ENCODE results near the gene ALDH1B1. TPM values are rescaled to one million over a fixed set of nuclear protein-coding genes. Genes with fewer than 3 reads are reported as not detected.

The ALDH1B1 gene
- polyA plus RNA-seq, 1 of the 3 experiments (the other 2 are of a cell fraction), result 16.5 TPM

- TF ChIP-seq, protein P1, sequence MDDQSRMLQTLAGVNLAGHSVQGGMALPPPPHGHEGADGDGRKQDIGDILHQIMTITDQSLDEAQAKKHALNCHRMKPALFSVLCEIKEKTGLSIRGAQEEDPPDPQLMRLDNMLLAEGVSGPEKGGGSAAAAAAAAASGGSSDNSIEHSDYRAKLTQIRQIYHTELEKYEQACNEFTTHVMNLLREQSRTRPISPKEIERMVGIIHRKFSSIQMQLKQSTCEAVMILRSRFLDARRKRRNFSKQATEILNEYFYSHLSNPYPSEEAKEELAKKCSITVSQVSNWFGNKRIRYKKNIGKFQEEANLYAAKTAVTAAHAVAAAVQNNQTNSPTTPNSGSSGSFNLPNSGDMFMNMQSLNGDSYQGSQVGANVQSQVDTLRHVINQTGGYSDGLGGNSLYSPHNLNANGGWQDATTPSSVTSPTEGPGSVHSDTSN (IDR thresholded peaks at IDR 0.05), result no peak
- TF ChIP-seq USF2 (IDR thresholded peaks at IDR 0.05; ENCODE audit: borderline replicate concordance, low read depth, low read length), result no peak
These were observed at the start of gene ALDH1B1 (continued) for GRCh38 chr9:38392235-38393127.

DNA sequence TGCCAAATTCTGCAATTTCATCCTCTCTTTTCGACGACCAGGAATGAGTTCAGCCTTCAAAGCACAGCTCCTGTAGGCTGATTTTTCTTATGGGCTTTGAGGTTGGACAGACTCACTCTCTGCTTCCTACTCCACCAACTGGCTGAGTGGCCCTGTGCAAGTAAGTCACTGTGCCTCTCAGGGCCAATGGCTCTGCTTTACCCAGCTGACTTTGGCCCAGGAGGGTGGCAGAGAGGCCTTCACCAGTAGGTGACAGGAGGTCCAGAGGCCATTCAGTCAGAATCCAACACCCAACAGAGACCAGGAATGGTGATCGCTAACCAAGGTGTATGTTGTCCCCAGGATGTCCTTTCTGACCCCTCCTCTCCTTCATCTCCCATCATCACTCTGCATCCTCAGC lies 49.5 kb upstream of the ALDH1B1 start:
- Histone ChIP-seq H3K4me2 (no peak overlapping the region), H3F3A (replicated peaks; ENCODE audit: insufficient read depth) (no peaks in the 10 kb centered on the region), H3K4me3 (ENCODE audit: low read depth in 2 of 2, low read length in 1 of 2) (no peak overlapping the region), H3K9me3 (no peaks in the 10 kb centered on the region), H3K9ac (no peak overlapping the region), H3K4me1 (ENCODE audit: control insufficient read depth in 1 of 2, insufficient read depth in 2 of 2, low read depth in 1 of 2, low read length in 1 of 2) (peaks cover 0 to 36% of the 10 kb centered on the region in 2 experiments; a peak in 1 of 4 replicates), H3K9me2 (no peaks in the 10 kb centered on the region), H2AFZ (ENCODE audit: low read depth) (no peak overlapping the region), H3K27ac (ENCODE audit: low read depth in 2 of 2, low read length in 1 of 2) (no peak overlapping the region), H3K36me3 (replicated peaks in 1 of 2; ENCODE audit: control insufficient read depth in 1 of 2, insufficient read depth in 2 of 2, low read length in 1 of 2) (no peaks in the 10 kb centered on the region), H3K79me2 (ENCODE audit: insufficient read depth) (no peaks in the 10 kb centered on the region), H4K20me1 (ENCODE audit: insufficient read depth) (no peaks in the 10 kb centered on the region), H3K27me3 (ENCODE audit: insufficient read depth) (no peaks in the 10 kb centered on the region; the same call in 1 of the 2 replicates)
- CTCF ChIA-PET, result interaction anchor here (0.7 to 1.5 kb wide), 7 partner anchors 11 to 1385 kb away, joined by 3 to 7 read pairs (median 4); no protein-coding TSS in a partner anchor
- TF ChIP-seq EP300 (IDR thresholded peaks at IDR 0.05; ENCODE audit: borderline replicate concordance in 1 of 2, low read depth in 1 of 2, low read length in 1 of 2) (no peak), TAF1 (IDR thresholded peaks at IDR 0.05; ENCODE audit: borderline replicate concordance, low read depth, low read length) (no peak), GATA2 (CRISPR knock-in tag; IDR thresholded peaks at IDR 0.05) (no peak)
- WGBS (ENCODE audit: low lambda C conversion rate), result 76% methylated on average over 2 of the region's 3 CpGs
- DNase-seq, result no peak
- POLR2A ChIA-PET, result no interaction called here

- Histone ChIP-seq H3K36me3 (replicated peaks in 1 of 2; ENCODE audit: control insufficient read depth in 1 of 2, insufficient read depth in 2 of 2, low read length in 1 of 2) (no peaks in the 10 kb centered on the region), H3K4me3 (ENCODE audit: low read depth in 2 of 2, low read length in 1 of 2) (no peak overlapping the region), H3K9me3 (no peaks in the 10 kb centered on the region), H3K9me2 (no peaks in the 10 kb centered on the region), H3K79me2 (ENCODE audit: insufficient read depth) (no peaks in the 10 kb centered on the region), H3F3A (replicated peaks; ENCODE audit: insufficient read depth) (no peaks in the 10 kb centered on the region), H3K4me2 (no peak overlapping the region), H4K20me1 (ENCODE audit: insufficient read depth) (no peaks in the 10 kb centered on the region), H3K9ac (no peak overlapping the region), H3K27ac (ENCODE audit: low read depth in 2 of 2, low read length in 1 of 2) (no peak overlapping the region), H2AFZ (ENCODE audit: low read depth) (no peak overlapping the region), H3K4me1 (ENCODE audit: control insufficient read depth in 1 of 2, insufficient read depth in 2 of 2, low read depth in 1 of 2, low read length in 1 of 2) (peaks cover 0 to 31% of the 10 kb centered on the region in 2 experiments; a peak in 1 of 4 replicates), H3K27me3 (ENCODE audit: insufficient read depth) (no peaks in the 10 kb centered on the region; the same call in 1 of the 2 replicates)
- no peak for DNase-seq
- TF ChIP-seq MAX (IDR thresholded peaks at IDR 0.05; ENCODE audit: low read depth) (no peak), RAD21 (IDR thresholded peaks at IDR 0.05; ENCODE audit: low read length) (no peak), RFX5 (IDR thresholded peaks at IDR 0.05; ENCODE audit: low read length) (no peak), MXI1 (IDR thresholded peaks at IDR 0.05; ENCODE audit: low read depth, low read length) (no peak), JUND (IDR thresholded peaks at IDR 0.05) (no peak), CHD2 (IDR thresholded peaks at IDR 0.05; ENCODE audit: low read length, partially characterized antibody) (no peak), TAF1 (IDR thresholded peaks at IDR 0.05; ENCODE audit: borderline replicate concordance, low read depth, low read length) (no peak), NRF1 (IDR thresholded peaks at IDR 0.05; ENCODE audit: low read depth, low read length) (no peak), POLR2AphosphoS5 (IDR thresholded peaks at IDR 0.05; ENCODE audit: low read depth, low read length) (no peak), FOSL2 (IDR thresholded peaks at IDR 0.05; ENCODE audit: borderline replicate concordance, low read depth) (no peak), RCOR1 (IDR thresholded peaks at IDR 0.05; ENCODE audit: low read length) (no peak), RXRA (IDR thresholded peaks at IDR 0.05; ENCODE audit: borderline replicate concordance, low read depth) (no peak), SMC3 (IDR thresholded peaks at IDR 0.05; ENCODE audit: low read depth, low read length) (no peak), EP300 (IDR thresholded peaks at IDR 0.05; ENCODE audit: borderline replicate concordance in 1 of 2, low read depth in 1 of 2, low read length in 1 of 2) (no peak), FOXM1 (IDR thresholded peaks at IDR 0.05; ENCODE audit: low read depth) (no peak), YY1 (IDR thresholded peaks at IDR 0.05; ENCODE audit: low read depth) (no peak), NFIC (IDR thresholded peaks at IDR 0.05; ENCODE audit: borderline replicate concordance) (no peak), TCF12 (IDR thresholded peaks at IDR 0.05) (no peak), MEF2A (IDR thresholded peaks at IDR 0.05; ENCODE audit: borderline replicate concordance, low read depth) (no peak)
- TF ChIP-seq, protein P2, sequence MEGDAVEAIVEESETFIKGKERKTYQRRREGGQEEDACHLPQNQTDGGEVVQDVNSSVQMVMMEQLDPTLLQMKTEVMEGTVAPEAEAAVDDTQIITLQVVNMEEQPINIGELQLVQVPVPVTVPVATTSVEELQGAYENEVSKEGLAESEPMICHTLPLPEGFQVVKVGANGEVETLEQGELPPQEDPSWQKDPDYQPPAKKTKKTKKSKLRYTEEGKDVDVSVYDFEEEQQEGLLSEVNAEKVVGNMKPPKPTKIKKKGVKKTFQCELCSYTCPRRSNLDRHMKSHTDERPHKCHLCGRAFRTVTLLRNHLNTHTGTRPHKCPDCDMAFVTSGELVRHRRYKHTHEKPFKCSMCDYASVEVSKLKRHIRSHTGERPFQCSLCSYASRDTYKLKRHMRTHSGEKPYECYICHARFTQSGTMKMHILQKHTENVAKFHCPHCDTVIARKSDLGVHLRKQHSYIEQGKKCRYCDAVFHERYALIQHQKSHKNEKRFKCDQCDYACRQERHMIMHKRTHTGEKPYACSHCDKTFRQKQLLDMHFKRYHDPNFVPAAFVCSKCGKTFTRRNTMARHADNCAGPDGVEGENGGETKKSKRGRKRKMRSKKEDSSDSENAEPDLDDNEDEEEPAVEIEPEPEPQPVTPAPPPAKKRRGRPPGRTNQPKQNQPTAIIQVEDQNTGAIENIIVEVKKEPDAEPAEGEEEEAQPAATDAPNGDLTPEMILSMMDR (IDR thresholded peaks at IDR 0.05), result no peak
- CTCF ChIA-PET, result interaction anchor here (1.0 to 3.2 kb wide), 9 partner anchors 10 to 430 kb away, joined by 3 to 15 read pairs (median 4); no protein-coding TSS in a partner anchor
- POLR2A ChIA-PET, result no interaction called here
- 45% methylated on average over 6 of the region's 6 CpGs for WGBS (ENCODE audit: low lambda C conversion rate)
These were observed 49.0 kb upstream of the ALDH1B1 start for GRCh38 chr9:38343552-38343951.
